Activated CD4-positive, alpha-beta T cell treated with anti-CD3 and anti-CD28 coated beads for 36 hours (primary cell): ENCODE data around the gene SLC51B. TPM values are rescaled to one million over a fixed set of nuclear protein-coding genes. Genes with fewer than 3 reads are reported as not detected.
"Not testable (repeated sequence)": the region's sequence is repeated elsewhere in the genome, so short reads cannot be mapped to it uniquely, and the experiment has no call there.

Experiments used
- ATAC-seq: fragments of 200-7000 bp; cut with Tn5 transposase; one replicate; pipeline ENCODE4 v1.10.0; 2021; ENCODE audit warnings: mild to moderate bottlenecking, moderate library complexity
- CTCF ChIA-PET: fragments of 350-600 bp; sonication (Branson Sonifier 250); formaldehyde crosslinking; loops from one replicate; lab custom pipeline; 2021; ENCODE audit warnings: antibody characterized with exemption; lab: Charles Lee
- POLR2A ChIA-PET: fragments of 350-600 bp; sonication (Branson Sonifier 250); formaldehyde crosslinking; loops from one replicate; lab custom pipeline; 2021; ENCODE audit warnings: antibody characterized with exemption, inconsistent platforms; lab: Charles Lee
- DNase-seq: peaks from one replicate; pipeline ENCODE4 v3.0.0-alpha.2; 2020
- H3K27ac Mint-ChIP-seq: one replicate; pipeline ENCODE4 v1.8.0; 2021; ENCODE audit warnings: mixed read lengths
- H3K27me3 Mint-ChIP-seq: one replicate; pipeline ENCODE4 v1.8.0; 2021; ENCODE audit warnings: mixed read lengths
- H3K36me3 Mint-ChIP-seq: one replicate; pipeline ENCODE4 v1.8.0; 2021; ENCODE audit warnings: low read depth, mixed read lengths
- H3K4me1 Mint-ChIP-seq: one replicate; pipeline ENCODE4 v1.8.0; 2021; ENCODE audit warnings: mixed read lengths
- H3K4me3 Mint-ChIP-seq: one replicate; pipeline ENCODE4 v1.8.0; 2021; ENCODE audit warnings: mild to moderate bottlenecking, moderate library complexity, mixed read lengths
- H3K9me3 Mint-ChIP-seq: one replicate; pipeline ENCODE4 v1.8.0; 2021; ENCODE audit warnings: low read depth, mixed read lengths
- intact Hi-C, 2 experiments: fragments of 100-400 bp; cut with DNase I in 1 of 2; cut with micrococcal nuclease in 1 of 2; formaldehyde crosslinking; loops; one replicate each; pipeline versions ENCODE4 v1.14.2 to v1.15.1; 2022 to 2024; cut with DNase I, micrococcal nuclease
- total RNA-seq, 2 experiments: library from RNA; stranded (reverse); gene quantifications; one replicate each; pipeline ENCODE4 v1.2.3, GENCODE V29; 2021

The SLC51B gene
- total RNA-seq, 2 experiments from 2014 or later = not detected

- DNase-seq (no peak), ATAC-seq (no peak)
- intact Hi-C loops = no loop called here
- Mint-ChIP-seq H3K36me3 (peaks cover 5% of the 10 kb centered on the region), H3K9me3 (no peaks in the 10 kb centered on the region), H3K4me3 (no peak overlapping the region), H3K27ac (no peak overlapping the region), H3K4me1 (no peaks in the 10 kb centered on the region), H3K27me3 (no peaks in the 10 kb centered on the region)
- CTCF ChIA-PET = interaction anchor here (0.6 to 1.6 kb wide), 2 partner anchors 8 to 72 kb away, joined by 3 to 6 read pairs; no protein-coding TSS in a partner anchor
- POLR2A ChIA-PET = no interaction called here
These were observed 48.0 kb downstream of the SLC51B start for GRCh38 chr15:65092911-65093792.

- POLR2A ChIA-PET, H3K9me3 Mint-ChIP-seq, H3K27ac Mint-ChIP-seq, H3K27me3 Mint-ChIP-seq, H3K4me1 Mint-ChIP-seq, H3K36me3 Mint-ChIP-seq, ATAC-seq, DNase-seq, intact Hi-C loops, H3K4me3 Mint-ChIP-seq: not testable (repeated sequence)
- CTCF ChIA-PET = interaction anchor here (0.8 kb wide), 1 partner anchor 291 kb away, joined by 3 read pairs; no protein-coding TSS in a partner anchor
These were observed 48.6 kb downstream of the SLC51B start for GRCh38 chr15:65093793-65094170.

- ChIA-PET CTCF (interaction anchor here (0.8 kb wide), 1 partner anchor 291 kb away, joined by 3 read pairs; no protein-coding TSS in a partner anchor), POLR2A (no interaction called here)
- H3K9me3 Mint-ChIP-seq = no peaks in the 10 kb centered on the region
- H3K4me1 Mint-ChIP-seq = no peaks in the 10 kb centered on the region
- DNase-seq = no peak
- intact Hi-C loops = no loop called here
- no peaks in the 10 kb centered on the region for H3K27me3 Mint-ChIP-seq
- no peak for ATAC-seq
- no peak overlapping the region for H3K4me3 Mint-ChIP-seq
- H3K27ac Mint-ChIP-seq = no peak overlapping the region
- H3K36me3 Mint-ChIP-seq = peaks cover 13% of the 10 kb centered on the region
These were observed 49.3 kb downstream of the SLC51B start for GRCh38 chr15:65094294-65094995.

- Mint-ChIP-seq H3K27me3 (no peaks in the 10 kb centered on the region), H3K36me3 (peaks cover 13% of the 10 kb centered on the region), H3K27ac (no peak overlapping the region), H3K4me3 (no peak overlapping the region), H3K4me1 (no peaks in the 10 kb centered on the region), H3K9me3 (no peaks in the 10 kb centered on the region)
- POLR2A ChIA-PET = interaction anchor here (0.6 to 1.0 kb wide), 2 partner anchors 40 to 333 kb away, joined by 3 to 6 read pairs; no protein-coding TSS in a partner anchor
- intact Hi-C loops = no loop called here
- DNase-seq (no peak), ATAC-seq (no peak)
- CTCF ChIA-PET = interaction anchor here (0.9 to 1.1 kb wide), 2 partner anchors 12 to 75 kb away, joined by 3 to 4 read pairs; no protein-coding TSS in a partner anchor
These were observed 50.0 kb downstream of the SLC51B start for GRCh38 chr15:65095011-65095746.

GRCh38 chr15:65095747-65096104 is 50.5 kb downstream of the SLC51B start:
- intact Hi-C loops = no loop called here
- no peak for DNase-seq
- Mint-ChIP-seq H3K4me1 (no peaks in the 10 kb centered on the region), H3K9me3 (no peaks in the 10 kb centered on the region), H3K27me3 (no peaks in the 10 kb centered on the region), H3K4me3 (no peak overlapping the region), H3K27ac (no peak overlapping the region), H3K36me3 (peaks cover 16% of the 10 kb centered on the region)
- no peak for ATAC-seq
- POLR2A ChIA-PET = interaction anchor here (0.6 to 1.0 kb wide), 2 partner anchors 41 to 333 kb away, joined by 3 to 6 read pairs; no protein-coding TSS in a partner anchor
- CTCF ChIA-PET = interaction anchor here (0.9 to 1.1 kb wide), 2 partner anchors 13 to 75 kb away, joined by 3 to 4 read pairs; no protein-coding TSS in a partner anchor

- no peaks in the 10 kb centered on the region for H3K9me3 Mint-ChIP-seq
- ATAC-seq (no peak), DNase-seq (no peak)
- peaks cover 21% of the 10 kb centered on the region for H3K36me3 Mint-ChIP-seq
- no peak overlapping the region for H3K4me3 Mint-ChIP-seq
- ChIA-PET POLR2A (no interaction called here), CTCF (interaction anchor here (1.1 kb wide), 1 partner anchor 14 kb away, joined by 4 read pairs; no protein-coding TSS in a partner anchor)
- H3K27ac Mint-ChIP-seq = no peak overlapping the region
- no peaks in the 10 kb centered on the region for H3K27me3 Mint-ChIP-seq
- H3K4me1 Mint-ChIP-seq = no peaks in the 10 kb centered on the region
- intact Hi-C loops = no loop called here
These were observed 51.5 kb downstream of the SLC51B start for GRCh38 chr15:65096481-65097385.

GRCh38 chr15:65097651-65098263 is 52.6 kb downstream of the SLC51B start:
- no peaks in the 10 kb centered on the region for H3K27me3 Mint-ChIP-seq
- ATAC-seq (no peak), DNase-seq (no peak)
- H3K27ac Mint-ChIP-seq = no peak overlapping the region
- H3K36me3 Mint-ChIP-seq = peaks cover 22% of the 10 kb centered on the region
- H3K4me3 Mint-ChIP-seq = no peak overlapping the region
- POLR2A ChIA-PET = no interaction called here
- H3K9me3 Mint-ChIP-seq = no peaks in the 10 kb centered on the region
- no peaks in the 10 kb centered on the region for H3K4me1 Mint-ChIP-seq
- CTCF ChIA-PET = no interaction called here
- intact Hi-C loops = no loop called here

GRCh38 chr15:65099336-65099735 is 54.1 kb downstream of the SLC51B start:
- POLR2A ChIA-PET = no interaction called here
- no peaks in the 10 kb centered on the region for H3K9me3 Mint-ChIP-seq
- no peak for DNase-seq
- CTCF ChIA-PET = interaction anchor here (0.9 kb wide), 1 partner anchor 103 kb away, joined by 3 read pairs; no protein-coding TSS in a partner anchor
- no peak for ATAC-seq
- H3K4me3 Mint-ChIP-seq = no peak overlapping the region
- intact Hi-C loops = no loop called here
- H3K27ac Mint-ChIP-seq = no peak overlapping the region
- peaks cover 24% of the 10 kb centered on the region for H3K36me3 Mint-ChIP-seq
- H3K27me3 Mint-ChIP-seq = no peaks in the 10 kb centered on the region
- H3K4me1 Mint-ChIP-seq = no peaks in the 10 kb centered on the region

GRCh38 chr15:65099801-65100200 is 54.6 kb downstream of the SLC51B start:
- ChIA-PET POLR2A (interaction anchor here (0.5 kb wide), 1 partner anchor 205 kb away, joined by 4 read pairs; the partner anchor contains the start of gene RNU5B-1), CTCF (interaction anchor here (0.6 to 1.6 kb wide), 3 partner anchors 29 to 426 kb away, joined by 3 to 4 read pairs (median 3); no protein-coding TSS in a partner anchor)
- H3K9me3 Mint-ChIP-seq, H3K27me3 Mint-ChIP-seq, ATAC-seq, DNase-seq, H3K4me1 Mint-ChIP-seq, H3K27ac Mint-ChIP-seq, H3K4me3 Mint-ChIP-seq: not testable (repeated sequence)
- intact Hi-C loops = loop anchor here (5.0 kb wide), 2 partner anchors 48 to 368 kb away; no protein-coding TSS in a partner anchor
- peaks cover 24% of the 10 kb centered on the region for H3K36me3 Mint-ChIP-seq

GRCh38 chr15:65100442-65100841 is 55.3 kb downstream of the SLC51B start:
- no peak overlapping the region for H3K4me3 Mint-ChIP-seq
- intact Hi-C loops = loop anchor here (5.0 kb wide), 2 partner anchors 48 to 368 kb away; no protein-coding TSS in a partner anchor
- ATAC-seq (no peak), DNase-seq (no peak)
- H3K4me1 Mint-ChIP-seq = no peaks in the 10 kb centered on the region
- POLR2A ChIA-PET = no interaction called here
- H3K27ac Mint-ChIP-seq = no peak overlapping the region
- H3K27me3 Mint-ChIP-seq = no peaks in the 10 kb centered on the region
- peaks cover 28% of the 10 kb centered on the region for H3K36me3 Mint-ChIP-seq
- H3K9me3 Mint-ChIP-seq = no peaks in the 10 kb centered on the region
- CTCF ChIA-PET = interaction anchor here (0.6 to 1.6 kb wide), 5 partner anchors 8 to 427 kb away, joined by 3 to 6 read pairs (median 3); no protein-coding TSS in a partner anchor
